ENCODE results near the gene JADE2. TPM values are rescaled to one million over a fixed set of nuclear protein-coding genes. Genes with fewer than 3 reads are reported as not detected.
"Not testable (repeated sequence)": the region's sequence is repeated elsewhere in the genome, so short reads cannot be mapped to it uniquely, and the experiment has no call there.

Gene JADE2
- total RNA-seq, 4 donors from 2014 or later, result 9.1 to 32.8 (median 14.9) TPM

DNA sequence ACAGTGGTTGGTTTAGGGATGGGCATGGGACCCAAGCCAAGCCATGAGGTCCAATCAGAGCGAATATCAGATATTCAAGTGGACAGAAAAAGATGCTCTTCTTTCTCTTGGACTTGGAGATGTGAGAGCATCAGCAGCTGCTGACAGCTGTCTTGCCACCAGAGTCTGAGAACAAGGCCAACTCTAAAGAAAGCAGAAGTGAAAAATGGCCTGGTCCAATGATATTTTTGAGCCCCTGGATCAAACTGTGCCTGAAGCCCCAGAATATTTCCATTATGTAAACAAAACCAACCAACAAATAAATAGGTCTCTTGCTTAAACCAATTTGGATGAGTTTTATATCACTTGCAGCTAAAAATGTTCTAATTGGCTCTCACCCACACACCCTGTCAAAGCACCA, 30.7 kb upstream of the JADE2 start:
- TF ChIP-seq, protein P1, sequence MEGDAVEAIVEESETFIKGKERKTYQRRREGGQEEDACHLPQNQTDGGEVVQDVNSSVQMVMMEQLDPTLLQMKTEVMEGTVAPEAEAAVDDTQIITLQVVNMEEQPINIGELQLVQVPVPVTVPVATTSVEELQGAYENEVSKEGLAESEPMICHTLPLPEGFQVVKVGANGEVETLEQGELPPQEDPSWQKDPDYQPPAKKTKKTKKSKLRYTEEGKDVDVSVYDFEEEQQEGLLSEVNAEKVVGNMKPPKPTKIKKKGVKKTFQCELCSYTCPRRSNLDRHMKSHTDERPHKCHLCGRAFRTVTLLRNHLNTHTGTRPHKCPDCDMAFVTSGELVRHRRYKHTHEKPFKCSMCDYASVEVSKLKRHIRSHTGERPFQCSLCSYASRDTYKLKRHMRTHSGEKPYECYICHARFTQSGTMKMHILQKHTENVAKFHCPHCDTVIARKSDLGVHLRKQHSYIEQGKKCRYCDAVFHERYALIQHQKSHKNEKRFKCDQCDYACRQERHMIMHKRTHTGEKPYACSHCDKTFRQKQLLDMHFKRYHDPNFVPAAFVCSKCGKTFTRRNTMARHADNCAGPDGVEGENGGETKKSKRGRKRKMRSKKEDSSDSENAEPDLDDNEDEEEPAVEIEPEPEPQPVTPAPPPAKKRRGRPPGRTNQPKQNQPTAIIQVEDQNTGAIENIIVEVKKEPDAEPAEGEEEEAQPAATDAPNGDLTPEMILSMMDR (IDR thresholded peaks at IDR 0.05), result no peak
- TF ChIP-seq POLR2A (IDR thresholded peaks at IDR 0.05), result no peak
- intact Hi-C loops (cut with DNase I), result no loop called here
- H3K27ac ChIP-seq, result no peak overlapping the region
- H3K36me3 ChIP-seq, result no peaks in the 10 kb centered on the region
- H3K4me1 ChIP-seq, result no peaks in the 10 kb centered on the region
- no peak for DNase-seq
- H3K27me3 ChIP-seq, result no peaks in the 10 kb centered on the region
- H3K9me3 ChIP-seq, result no peaks in the 10 kb centered on the region
- H3K4me3 ChIP-seq, result no peak overlapping the region
- 71% methylated on average over 1 of the region's 1 CpG; no CpG with 5 or more reads in 1 of the 2 donors for WGBS, 2 donors

DNA sequence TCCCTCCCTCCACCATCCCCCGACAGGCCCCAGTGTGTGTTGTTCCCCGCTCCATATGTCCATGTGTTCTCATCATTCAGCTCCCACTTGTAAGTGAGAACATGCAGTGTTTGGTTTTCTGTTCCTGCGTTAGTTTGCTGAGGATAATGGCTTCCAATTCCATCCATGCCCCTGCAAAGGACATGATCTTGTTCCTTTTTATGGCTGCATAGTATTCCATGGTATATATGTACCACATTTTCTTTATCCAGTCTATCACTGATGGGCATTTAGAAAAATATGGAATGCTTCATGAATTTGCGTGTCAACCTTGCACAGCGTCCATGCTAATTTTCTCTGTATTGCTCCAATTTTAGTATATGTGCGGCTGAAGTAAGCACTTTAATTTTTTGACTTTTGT, 25.6 kb upstream of the JADE2 start:
- H3K27me3 ChIP-seq; DNase-seq; H3K9me3 ChIP-seq; H3K4me3 ChIP-seq; H3K27ac ChIP-seq; H3K36me3 ChIP-seq; intact Hi-C loops (cut with DNase I): not testable (repeated sequence)
- peaks cover 7 to 33% (median 22%) of the 10 kb centered on the region in 3 donors for H3K4me1 ChIP-seq
- 94 to 99% methylated on average over 6 of the region's 6 CpGs for WGBS, 2 donors

DNA sequence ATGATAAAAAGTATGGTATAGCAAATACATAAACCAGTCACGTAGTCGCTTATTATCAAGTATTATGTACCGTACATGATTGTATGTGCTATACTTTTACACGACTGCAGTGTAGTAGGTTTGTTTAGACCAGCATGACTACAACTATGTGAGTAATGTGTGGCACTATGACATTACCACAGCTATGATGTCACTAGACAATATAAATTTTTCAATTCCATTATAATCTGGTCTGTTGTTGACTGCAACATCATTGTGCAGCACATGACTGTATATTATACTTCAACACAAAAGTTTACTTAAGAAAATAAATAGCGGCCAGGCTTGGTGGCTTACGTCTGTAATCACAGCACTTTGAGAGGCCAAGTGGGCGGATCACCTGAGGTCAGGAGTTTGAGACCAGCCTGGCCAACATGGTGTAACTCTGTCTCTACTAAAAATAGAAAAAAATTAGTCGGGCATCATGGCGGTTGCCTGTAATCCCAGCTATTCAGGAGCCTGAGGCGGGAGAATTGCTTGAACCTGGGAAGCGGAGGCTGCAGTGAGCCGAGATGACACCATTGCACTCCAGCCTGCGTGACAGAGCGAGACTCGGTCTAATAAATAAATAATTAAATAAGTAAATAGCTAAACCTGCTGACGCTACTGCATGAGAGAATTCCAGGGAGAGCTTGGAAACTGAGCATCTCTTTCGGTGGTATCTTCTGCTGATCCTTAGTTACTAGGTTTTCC, 24.6 kb upstream of the JADE2 start:
- 92 to 93% methylated on average over 16 to 17 of the region's 17 CpGs for WGBS, 2 donors
- H3K27ac ChIP-seq, result no peak overlapping the region
- no peaks in the 10 kb centered on the region for H3K36me3 ChIP-seq
- no peaks in the 10 kb centered on the region for H3K9me3 ChIP-seq
- no peaks in the 10 kb centered on the region for H3K27me3 ChIP-seq
- peaks cover 7 to 37% (median 25%) of the 10 kb centered on the region in 3 donors for H3K4me1 ChIP-seq
- no peak for DNase-seq
- intact Hi-C loops (cut with DNase I), result no loop called here
- no peak overlapping the region for H3K4me3 ChIP-seq
- no peak for TF ChIP-seq POLR2A (IDR thresholded peaks at IDR 0.05)
- TF ChIP-seq, protein P1 (IDR thresholded peaks at IDR 0.05), result no peak

DNA sequence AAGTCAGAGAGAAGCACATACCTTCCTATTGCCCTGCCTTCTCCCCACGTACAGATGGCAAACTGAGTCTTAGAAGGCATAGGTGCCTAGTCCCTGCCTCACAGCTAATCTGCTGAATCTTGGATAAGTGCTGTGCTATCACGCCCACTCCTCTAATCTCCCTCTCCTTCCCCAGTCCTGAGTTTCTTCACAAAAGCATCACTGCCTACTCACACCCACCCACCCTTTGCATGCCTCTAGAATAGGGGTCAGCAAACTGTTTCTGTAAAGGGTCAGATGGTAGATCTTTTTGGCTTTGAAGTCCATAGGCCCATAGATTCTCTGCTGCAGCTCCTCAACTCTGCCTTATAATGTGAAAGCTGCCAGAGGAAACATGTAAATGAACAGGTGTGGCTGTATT, 23.2 kb upstream of the JADE2 start:
- H3K27ac ChIP-seq, result peak overlapping the region in 2 of 4 donors; percentile 13 to 83
- 82 to 95% methylated on average over 2 of the region's 2 CpGs for WGBS, 2 donors
- DNase-seq, result no peak
- no peaks in the 10 kb centered on the region for H3K27me3 ChIP-seq
- no peak overlapping the region for H3K4me3 ChIP-seq
- peaks cover 7 to 51% (median 36%) of the 10 kb centered on the region in 3 donors for H3K4me1 ChIP-seq
- no peaks in the 10 kb centered on the region for H3K36me3 ChIP-seq
- no peak for TF ChIP-seq POLR2A (IDR thresholded peaks at IDR 0.05)
- TF ChIP-seq, protein P1 (IDR thresholded peaks at IDR 0.05), result no peak
- intact Hi-C loops (cut with DNase I), result no loop called here
- H3K9me3 ChIP-seq, result no peaks in the 10 kb centered on the region

DNA sequence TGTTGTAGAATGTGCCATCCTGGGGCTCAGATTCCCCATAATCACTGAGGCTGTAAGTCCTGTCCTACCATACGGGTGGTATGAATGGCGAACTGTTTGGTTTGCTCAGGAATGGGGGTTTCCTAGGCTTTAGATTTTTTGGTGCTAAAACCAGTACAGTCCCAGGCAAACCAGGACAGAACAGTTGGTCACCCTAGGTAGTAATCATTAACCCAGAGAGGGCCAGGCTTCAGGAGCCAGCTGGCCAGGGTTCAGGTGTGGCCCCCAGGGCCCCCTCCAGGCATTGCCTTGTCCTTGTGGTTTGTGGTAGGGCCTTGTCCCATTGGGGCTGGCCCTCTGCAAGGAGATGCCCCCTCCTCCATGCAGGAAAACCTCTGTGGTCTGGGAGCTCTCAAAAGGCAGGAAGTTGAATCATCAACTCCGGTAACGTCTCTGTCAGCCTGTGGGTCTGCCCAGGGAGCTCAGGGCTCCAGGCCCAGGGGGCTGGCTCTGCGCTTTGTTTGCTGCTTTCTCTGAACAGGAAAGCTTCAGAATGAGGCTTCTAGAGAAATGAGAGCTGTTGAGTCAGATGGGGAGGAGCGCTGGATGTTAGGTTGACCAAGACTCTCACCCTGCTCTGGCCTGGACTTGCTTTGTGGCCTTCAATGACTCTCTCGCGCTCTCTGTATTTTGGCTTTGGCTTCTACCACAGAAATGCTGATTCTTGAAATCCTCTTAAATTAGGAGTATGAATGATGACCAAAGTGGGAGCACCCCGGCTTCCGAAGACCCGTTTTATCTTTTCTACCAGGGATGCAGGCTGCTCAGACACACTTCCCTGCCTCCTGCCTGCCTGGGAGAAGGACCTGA, 22.2 kb upstream of the JADE2 start:
- DNase-seq, result no peak
- H3K27me3 ChIP-seq, result no peaks in the 10 kb centered on the region
- WGBS, 2 donors, result 22 to 24% methylated on average over 7 to 11 of the region's 11 CpGs
- intact Hi-C loops (cut with DNase I), result no loop called here
- TF ChIP-seq, protein P1 (IDR thresholded peaks at IDR 0.05), result no peak
- TF ChIP-seq POLR2A (IDR thresholded peaks at IDR 0.05), result no peak
- H3K4me3 ChIP-seq, result no peak overlapping the region
- H3K9me3 ChIP-seq, result no peaks in the 10 kb centered on the region
- H3K27ac ChIP-seq, result peak overlapping the region; percentile 67 to 90 (median 76)
- H3K4me1 ChIP-seq, result peaks cover 7 to 55% (median 36%) of the 10 kb centered on the region in 3 donors
- H3K36me3 ChIP-seq, result no peaks in the 10 kb centered on the region
